ENCODE results near the gene FAM193A.

The FAM193A gene

DNA sequence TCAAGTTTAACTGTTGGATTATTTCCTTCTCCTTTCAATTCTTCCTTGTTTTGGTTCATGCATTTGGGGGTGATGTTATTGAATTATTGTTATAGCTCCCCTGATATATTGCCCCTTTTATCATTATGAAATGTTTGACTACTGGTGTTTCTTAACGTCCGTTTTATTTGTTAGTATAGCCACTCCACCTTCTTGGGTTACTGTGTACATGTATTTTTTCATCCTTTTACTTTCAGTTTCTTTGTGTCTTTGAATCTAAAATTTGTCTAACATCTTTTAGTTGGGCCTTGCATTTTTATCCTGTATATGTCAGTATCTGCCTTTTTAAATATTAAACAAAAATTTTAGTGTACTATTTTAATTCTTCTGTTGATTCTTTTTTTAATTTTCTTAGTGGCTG, 131.0 kb downstream of the FAM193A start:
- Histone ChIP-seq H3K4me3 (ENCODE audit: low read depth, low read length, poor library complexity, severe bottlenecking) (no peak overlapping the region), H3K4me1 (ENCODE audit: insufficient read depth, low read length, severe bottlenecking) (no peaks in the 10 kb centered on the region), H2AFZ (ENCODE audit: low read length) (no peak overlapping the region), H3K36me3 (ENCODE audit: insufficient read depth, low read length) (peaks cover 34% of the 10 kb centered on the region), H3K27me3 (ENCODE audit: insufficient read depth, low read length) (no peaks in the 10 kb centered on the region), H4K20me1 (ENCODE audit: insufficient read depth, low read length) (no peaks in the 10 kb centered on the region), H3K4me2 (ENCODE audit: low read length) (no peak overlapping the region), H3K9me2 (ENCODE audit: low read depth, low read length) (no peaks in the 10 kb centered on the region), H3K9me3 (ENCODE audit: low read length) (no peaks in the 10 kb centered on the region), H3K79me2 (ENCODE audit: insufficient read depth, low read length) (no peaks in the 10 kb centered on the region), H3F3A (ENCODE audit: insufficient read depth, low read length) (no peaks in the 10 kb centered on the region), H3K9ac (ENCODE audit: low read length) (no peak overlapping the region), H3K27ac (ENCODE audit: low read depth, low read length, poor library complexity, severe bottlenecking) (no peak overlapping the region)
- TF ChIP-seq EZH2 (IDR thresholded peaks at IDR 0.05; ENCODE audit: borderline replicate concordance, low read length): no peak

GRCh38 chr4:2671267-2671895, 134.9 kb downstream of the FAM193A start:
- Histone ChIP-seq H3K9me3 (ENCODE audit: low read length) (no peaks in the 10 kb centered on the region), H3K4me3 (ENCODE audit: low read depth, low read length, poor library complexity, severe bottlenecking) (no peak overlapping the region), H3K27me3 (ENCODE audit: insufficient read depth, low read length) (no peaks in the 10 kb centered on the region), H3K9me2 (ENCODE audit: low read depth, low read length) (no peaks in the 10 kb centered on the region), H3K27ac (ENCODE audit: low read depth, low read length, poor library complexity, severe bottlenecking) (no peak overlapping the region), H3K36me3 (ENCODE audit: insufficient read depth, low read length) (peaks cover 54% of the 10 kb centered on the region), H3K9ac (ENCODE audit: low read length) (no peak overlapping the region), H4K20me1 (ENCODE audit: insufficient read depth, low read length) (no peaks in the 10 kb centered on the region), H2AFZ (ENCODE audit: low read length) (no peak overlapping the region), H3K79me2 (ENCODE audit: insufficient read depth, low read length) (no peaks in the 10 kb centered on the region), H3K4me2 (ENCODE audit: low read length) (no peak overlapping the region), H3F3A (ENCODE audit: insufficient read depth, low read length) (no peaks in the 10 kb centered on the region), H3K4me1 (ENCODE audit: insufficient read depth, low read length, severe bottlenecking) (no peaks in the 10 kb centered on the region)
- TF ChIP-seq EZH2 (IDR thresholded peaks at IDR 0.05; ENCODE audit: borderline replicate concordance, low read length): no peak
- TF ChIP-seq, protein P1, sequence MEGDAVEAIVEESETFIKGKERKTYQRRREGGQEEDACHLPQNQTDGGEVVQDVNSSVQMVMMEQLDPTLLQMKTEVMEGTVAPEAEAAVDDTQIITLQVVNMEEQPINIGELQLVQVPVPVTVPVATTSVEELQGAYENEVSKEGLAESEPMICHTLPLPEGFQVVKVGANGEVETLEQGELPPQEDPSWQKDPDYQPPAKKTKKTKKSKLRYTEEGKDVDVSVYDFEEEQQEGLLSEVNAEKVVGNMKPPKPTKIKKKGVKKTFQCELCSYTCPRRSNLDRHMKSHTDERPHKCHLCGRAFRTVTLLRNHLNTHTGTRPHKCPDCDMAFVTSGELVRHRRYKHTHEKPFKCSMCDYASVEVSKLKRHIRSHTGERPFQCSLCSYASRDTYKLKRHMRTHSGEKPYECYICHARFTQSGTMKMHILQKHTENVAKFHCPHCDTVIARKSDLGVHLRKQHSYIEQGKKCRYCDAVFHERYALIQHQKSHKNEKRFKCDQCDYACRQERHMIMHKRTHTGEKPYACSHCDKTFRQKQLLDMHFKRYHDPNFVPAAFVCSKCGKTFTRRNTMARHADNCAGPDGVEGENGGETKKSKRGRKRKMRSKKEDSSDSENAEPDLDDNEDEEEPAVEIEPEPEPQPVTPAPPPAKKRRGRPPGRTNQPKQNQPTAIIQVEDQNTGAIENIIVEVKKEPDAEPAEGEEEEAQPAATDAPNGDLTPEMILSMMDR (IDR thresholded peaks at IDR 0.05; ENCODE audit: low read length): no peak

DNA sequence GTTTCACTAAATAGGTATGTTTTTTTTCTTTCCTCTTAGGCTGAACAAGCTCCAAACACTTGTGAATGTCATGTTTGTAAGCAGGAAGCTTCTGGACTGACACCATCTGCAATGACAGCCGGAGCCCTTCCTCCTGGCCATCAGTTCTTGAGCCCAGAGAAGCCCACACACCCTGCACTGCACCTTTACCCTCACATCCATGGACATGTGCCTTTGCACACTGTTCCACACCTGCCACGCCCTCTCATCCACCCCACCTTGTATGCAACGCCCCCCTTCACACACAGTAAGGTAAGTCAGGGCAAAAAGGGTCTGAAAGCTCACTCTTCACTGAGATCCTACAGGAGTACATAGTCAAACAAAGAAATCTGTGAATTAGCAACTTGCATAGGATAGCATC, 135.6 kb downstream of the FAM193A start:
- H3K27me3 ChIP-seq (ENCODE audit: insufficient read depth, low read length): no peaks in the 10 kb centered on the region
- H3K9me2 ChIP-seq (ENCODE audit: low read depth, low read length): no peaks in the 10 kb centered on the region
- H3K4me2 ChIP-seq (ENCODE audit: low read length): no peak overlapping the region
- TF ChIP-seq, protein P1 (IDR thresholded peaks at IDR 0.05; ENCODE audit: low read length): no peak
- no peak for TF ChIP-seq EZH2 (IDR thresholded peaks at IDR 0.05; ENCODE audit: borderline replicate concordance, low read length)
- H4K20me1 ChIP-seq (ENCODE audit: insufficient read depth, low read length): no peaks in the 10 kb centered on the region
- H3K9me3 ChIP-seq (ENCODE audit: low read length): no peaks in the 10 kb centered on the region
- no peak overlapping the region for H3K9ac ChIP-seq (ENCODE audit: low read length)
- H3K4me1 ChIP-seq (ENCODE audit: insufficient read depth, low read length, severe bottlenecking): no peaks in the 10 kb centered on the region
- H2AFZ ChIP-seq (ENCODE audit: low read length): no peak overlapping the region
- no peaks in the 10 kb centered on the region for H3F3A ChIP-seq (ENCODE audit: insufficient read depth, low read length)
- H3K27ac ChIP-seq (ENCODE audit: low read depth, low read length, poor library complexity, severe bottlenecking): no peak overlapping the region
- no peaks in the 10 kb centered on the region for H3K79me2 ChIP-seq (ENCODE audit: insufficient read depth, low read length)
- no peak overlapping the region for H3K4me3 ChIP-seq (ENCODE audit: low read depth, low read length, poor library complexity, severe bottlenecking)
- peaks cover 60% of the 10 kb centered on the region for H3K36me3 ChIP-seq (ENCODE audit: insufficient read depth, low read length)

DNA sequence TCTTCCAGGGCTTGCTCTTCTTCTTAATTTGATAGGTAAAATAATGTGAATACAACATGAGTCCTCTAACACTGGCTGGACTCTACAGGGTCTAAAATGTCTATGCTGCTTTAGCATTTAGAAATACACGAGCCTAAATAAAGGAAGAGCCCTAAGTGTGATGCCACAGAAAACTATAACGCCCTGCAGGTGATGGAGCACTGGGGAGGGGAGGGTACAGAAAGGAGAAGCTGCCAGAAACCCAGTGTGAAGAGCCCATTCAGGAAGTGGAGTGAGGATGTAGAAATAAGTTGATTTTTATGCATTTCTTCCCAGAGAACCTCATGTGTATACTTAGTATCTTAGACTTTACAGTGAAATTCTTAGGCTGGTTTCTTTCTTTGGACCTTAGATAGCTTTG, 136.3 kb downstream of the FAM193A start:
- Histone ChIP-seq H4K20me1 (ENCODE audit: insufficient read depth, low read length) (no peaks in the 10 kb centered on the region), H3K4me3 (ENCODE audit: low read depth, low read length, poor library complexity, severe bottlenecking) (no peak overlapping the region), H3K4me2 (ENCODE audit: low read length) (no peak overlapping the region), H3K27ac (ENCODE audit: low read depth, low read length, poor library complexity, severe bottlenecking) (no peak overlapping the region), H3K9ac (ENCODE audit: low read length) (no peak overlapping the region), H3K79me2 (ENCODE audit: insufficient read depth, low read length) (no peaks in the 10 kb centered on the region), H3F3A (ENCODE audit: insufficient read depth, low read length) (no peaks in the 10 kb centered on the region), H2AFZ (ENCODE audit: low read length) (no peak overlapping the region), H3K9me3 (ENCODE audit: low read length) (no peaks in the 10 kb centered on the region), H3K9me2 (ENCODE audit: low read depth, low read length) (no peaks in the 10 kb centered on the region), H3K4me1 (ENCODE audit: insufficient read depth, low read length, severe bottlenecking) (no peaks in the 10 kb centered on the region), H3K27me3 (ENCODE audit: insufficient read depth, low read length) (no peaks in the 10 kb centered on the region), H3K36me3 (ENCODE audit: insufficient read depth, low read length) (peaks cover 62% of the 10 kb centered on the region)
- no peak for TF ChIP-seq EZH2 (IDR thresholded peaks at IDR 0.05; ENCODE audit: borderline replicate concordance, low read length)
- TF ChIP-seq, protein P1 (IDR thresholded peaks at IDR 0.05; ENCODE audit: low read length): no peak

All from OCI-LY1 (cell line).